Endothelial cell of umbilical vein (primary cell): ENCODE data around the gene PDGFRB. TPM values are rescaled to one million over a fixed set of nuclear protein-coding genes. Genes with fewer than 3 reads are reported as not detected.

Experiments
- BruUV-seq: library from RNA; stranded (reverse); fragments of 400-500 nt; replicated peaks from 2 replicates; lab custom pipeline; 2021; lab: Mats Ljungman, UMichigan
- CTCF ChIA-PET: fragments of 300-600, 350-600 bp; sonication (Branson Sonifier 250); formaldehyde crosslinking; loops from one replicate; lab custom pipeline; 2021; ENCODE audit warnings: antibody characterized with exemption, inconsistent platforms; lab: Charles Lee
- POLR2A ChIA-PET: fragments of 300-600, 350-600 bp; sonication (Branson Sonifier 250); formaldehyde crosslinking; loops from one replicate; lab custom pipeline; 2021; ENCODE audit warnings: antibody characterized with exemption, inconsistent platforms; lab: Charles Lee
- DNase-seq: peaks from one replicate; pipeline ENCODE4 v3.0.0-alpha.2; 2011; ENCODE audit warnings: low read depth, low spot score
- FAIRE-seq: peaks from 2 replicates; lab custom pipeline; 2011; peaks lifted over from hg19 to GRCh38; lab: Jason Lieb, UNC
- H2AFZ ChIP-seq: 2 replicates; pipeline ENCODE4 v1.6.0; 2012; ENCODE audit warnings: low read depth, low read length, control low read depth, inconsistent platforms
- H3K27ac ChIP-seq: 2 replicates; pipeline ENCODE4 v1.5.1; 2011; ENCODE audit warnings: low read depth, mild to moderate bottlenecking, control low read depth, low read length, moderate library complexity; ENCODE audit not compliant: insufficient read depth
- H3K27me3 ChIP-seq, 2 experiments: 2 replicates each; pipeline versions ENCODE4 v1.6.0 to v1.6.1; 2011; ENCODE audit warnings: low read length in 2 of 2, mixed read lengths in 1 of 2; ENCODE audit not compliant: control insufficient read depth in 2 of 2, insufficient read depth in 2 of 2
- H3K36me3 ChIP-seq, 2 experiments: 2 replicates in 1 of 2; 3 replicates in 1 of 2; pipeline ENCODE4 v1.5.1; 2011; ENCODE audit warnings: low read length in 2 of 2, mild to moderate bottlenecking in 1 of 2, moderate library complexity in 1 of 2; ENCODE audit not compliant: control insufficient read depth in 2 of 2, insufficient read depth in 2 of 2; ENCODE audit errors: extremely low read depth in 1 of 2
- H3K4me1 ChIP-seq: 3 replicates; pipeline ENCODE4 v1.5.1; 2011; ENCODE audit warnings: mild to moderate bottlenecking, low read length; ENCODE audit not compliant: control insufficient read depth, insufficient read depth; ENCODE audit errors: extremely low read depth
- H3K4me2 ChIP-seq: 2 replicates; pipeline ENCODE4 v1.6.1; 2011; ENCODE audit warnings: low read length, control low read depth, mixed read lengths; ENCODE audit not compliant: insufficient read depth
- H3K4me3 ChIP-seq, 3 experiments: fragments of 200-600 bp in 1 of 3; sonication (generic), shearing (Covaris generic) in 1 of 3; replicated peaks in 1 of 3; 2 replicates each; pipeline ENCODE4 v1.5.1; 2011 to 2016; ENCODE audit warnings: control low read depth in 3 of 3, low read length in 3 of 3, mild to moderate bottlenecking in 2 of 3, inconsistent platforms in 1 of 3, low read depth in 1 of 3, moderate library complexity in 1 of 3; ENCODE audit not compliant: insufficient read depth in 1 of 3
- H3K79me2 ChIP-seq: 2 replicates; pipeline ENCODE4 v1.6.0; 2012; ENCODE audit warnings: low read length, inconsistent platforms; ENCODE audit not compliant: control insufficient read depth, insufficient read depth
- H3K9ac ChIP-seq: replicated peaks from 2 replicates; pipeline ENCODE3; 2011; ENCODE audit warnings: low read length, control low read depth; ENCODE audit not compliant: insufficient read depth; ENCODE audit errors: extremely low read depth
- H3K9me1 ChIP-seq: replicated peaks from 3 replicates; pipeline ENCODE4 v1.6.0; 2011; ENCODE audit warnings: mild to moderate bottlenecking, low read length; ENCODE audit not compliant: control insufficient read depth, insufficient read depth; ENCODE audit errors: extremely low read depth
- H3K9me3 ChIP-seq: replicated peaks from 2 replicates; pipeline ENCODE4 v1.5.1; 2012; ENCODE audit warnings: low read length, inconsistent platforms; ENCODE audit not compliant: control insufficient read depth, insufficient read depth
- H4K20me1 ChIP-seq: replicated peaks from 2 replicates; pipeline ENCODE3; 2011; ENCODE audit warnings: mild to moderate bottlenecking, low read length; ENCODE audit not compliant: control insufficient read depth, insufficient read depth; ENCODE audit errors: extremely low read depth
- CTCF ChIP-seq, 2 donors: IDR thresholded peaks; 1 replicate in 1 of 2; 2 replicates in 1 of 2; pipeline ENCODE4 v1.5.1; 2011; ENCODE audit warnings: low read length in 2 of 2, mild to moderate bottlenecking in 2 of 2, moderate library complexity in 2 of 2, control low read depth in 1 of 2, inconsistent platforms in 1 of 2, low read depth in 1 of 2; ENCODE audit not compliant: insufficient read depth in 1 of 2; ENCODE audit errors: extremely low read depth in 1 of 2
- EZH2 ChIP-seq: IDR thresholded peaks from 2 replicates; pipeline ENCODE4 v1.6.1; 2012; ENCODE audit warnings: borderline replicate concordance, low read depth, mild to moderate bottlenecking, moderate library complexity, low read length, inconsistent platforms; ENCODE audit not compliant: severe bottlenecking
- FOS ChIP-seq: IDR thresholded peaks from 2 replicates; pipeline ENCODE4 v1.6.1; 2011; ENCODE audit warnings: mild to moderate bottlenecking, low read length, moderate library complexity, borderline replicate concordance; ENCODE audit not compliant: insufficient read depth
- GATA2 ChIP-seq: IDR thresholded peaks from 2 replicates; pipeline ENCODE4 v1.7.0; 2011; ENCODE audit warnings: low read depth, mild to moderate bottlenecking, moderate library complexity, mixed read lengths, low read length; ENCODE audit not compliant: insufficient read length, insufficient read depth
- JUN ChIP-seq: IDR thresholded peaks from 2 replicates; pipeline ENCODE4 v1.6.1; 2011; ENCODE audit warnings: borderline replicate concordance, low read depth; ENCODE audit not compliant: insufficient read length, insufficient read depth
- MAX ChIP-seq: IDR thresholded peaks from 2 replicates; pipeline ENCODE4 v1.6.1; 2011; ENCODE audit not compliant: insufficient read depth, insufficient read length
- MYC ChIP-seq: IDR thresholded peaks from one replicate; pipeline ENCODE4 v1.6.1; 2011; ENCODE audit warnings: mild to moderate bottlenecking, low read depth, low read length
- POLR2A ChIP-seq: IDR thresholded peaks from 2 replicates; pipeline ENCODE4 v1.6.1; 2012; ENCODE audit warnings: low read depth, mild to moderate bottlenecking, control low read depth, low read length
- POLR2AphosphoS5 ChIP-seq: IDR thresholded peaks from 2 replicates; pipeline ENCODE4 v1.6.1; 2012; ENCODE audit warnings: low read depth, mild to moderate bottlenecking, control low read depth, low read length, moderate library complexity; ENCODE audit not compliant: insufficient read depth
- dilution Hi-C: fragments of 300-500 bp; cut with MboI; formaldehyde crosslinking; loops from one replicate; pipeline ENCODE4 v1.15.0; 2019; ENCODE audit warnings: low sequenced_read_pairs; ENCODE audit not compliant: extremely low pct_ligation_motif_present
- intact Hi-C: fragments of 100-400 bp; cut with micrococcal nuclease; formaldehyde crosslinking; loops from one replicate; pipeline ENCODE4 v1.10.0; 2022
- polyA plus RNA-seq, 4 experiments: library from polyadenylated mRNA; depleted of rRNA in 3 of 4; stranded (reverse) in 3 of 4; unstranded in 1 of 4; fragments of >200 nt; gene quantifications; 2 replicates each; pipeline versions ENCODE4 v1.2.1 to v1.2.3, GENCODE V29; 2011 to 2012; ENCODE audit warnings: missing spikeins in 1 of 4
- total RNA-seq: library from RNA; stranded (reverse); gene quantifications from 2 replicates; pipeline ENCODE4 v1.2.3, GENCODE V29; 2021

PDGFRB gene
- total and polyA plus RNA-seq, 2 donors (not counting 3 experiments of a cell fraction or from before 2014, with no cell fraction given): 1.4 to 1.7 TPM

DNA sequence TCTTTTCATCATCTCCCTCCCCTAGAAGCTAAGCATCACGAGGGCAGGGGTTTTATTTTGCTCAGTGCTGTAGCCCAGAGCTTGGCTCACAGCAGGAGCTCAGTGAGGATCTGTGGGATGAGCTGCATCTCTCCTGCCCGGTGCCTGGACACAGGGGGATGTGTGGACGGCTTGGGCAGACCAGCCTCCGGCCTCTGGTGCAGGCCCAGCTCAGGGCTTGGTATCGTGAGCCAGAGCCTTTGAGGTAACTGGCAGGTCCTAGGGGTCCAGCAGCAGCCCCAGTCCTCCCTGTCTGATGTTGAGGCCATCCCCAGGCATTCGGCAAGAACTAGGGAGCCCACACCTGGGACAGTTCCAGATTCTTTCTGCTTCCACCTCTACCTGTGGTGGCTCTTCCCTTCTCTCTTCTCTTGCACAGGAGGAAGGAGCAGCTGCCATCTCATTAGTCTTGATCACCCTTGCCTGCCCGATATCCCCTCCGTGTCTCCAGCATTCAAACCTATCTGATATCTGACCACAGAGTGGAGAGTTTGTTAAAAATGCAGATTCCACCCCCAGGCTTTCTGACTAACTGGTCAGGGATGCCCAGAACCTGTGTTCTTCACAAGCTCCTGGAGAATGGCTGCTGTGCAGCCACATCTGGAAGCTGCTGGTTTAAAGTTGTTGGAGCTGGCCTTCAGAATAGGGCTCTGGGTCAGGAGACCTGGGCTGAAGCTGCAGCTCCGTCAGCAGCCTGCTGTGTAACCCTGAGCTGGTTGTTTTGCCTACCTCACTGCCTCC, 26.3 kb upstream of the PDGFRB start:
- Histone ChIP-seq H3K4me3 (no peak overlapping the region), H3K27me3 (peaks cover 7 to 15% of the 10 kb centered on the region in 2 experiments), H2AFZ (no peak overlapping the region), H3K36me3 (no peaks in the 10 kb centered on the region), H3K9ac (no peak overlapping the region), H4K20me1 (no peaks in the 10 kb centered on the region), H3K27ac (no peak overlapping the region), H3K79me2 (no peaks in the 10 kb centered on the region), H3K4me2 (no peak overlapping the region), H3K9me1 (no peaks in the 10 kb centered on the region), H3K4me1 (no peaks in the 10 kb centered on the region), H3K9me3 (no peaks in the 10 kb centered on the region)
- intact Hi-C loops (no loop called here), dilution Hi-C loops (no loop called here)
- ChIA-PET CTCF (interaction anchor here (0.7 to 1.6 kb wide), 3 partner anchors 9 to 51 kb away, joined by 3 to 10 read pairs (median 3); no protein-coding TSS in a partner anchor), POLR2A (interaction anchor here (0.6 kb wide), 1 partner anchor 179 kb away, joined by 5 read pairs; no protein-coding TSS in a partner anchor)
- no peak for DNase-seq
- TF ChIP-seq FOS: no peak
- no peak for TF ChIP-seq POLR2AphosphoS5
- no peak for TF ChIP-seq MAX
- TF ChIP-seq POLR2A: no peak
- no peak for TF ChIP-seq EZH2
- no peak for TF ChIP-seq JUN
- TF ChIP-seq CTCF (IDR thresholded peaks at IDR 0.05; ENCODE audit: extremely low read depth in 1 of 2, insufficient read depth in 1 of 2, low read depth in 1 of 2, low read length in 2 of 2): no peak
- no peak for TF ChIP-seq MYC
- no peak for TF ChIP-seq GATA2
- no peak for FAIRE-seq
- BruUV-seq: no TSS peak
